Measurements from ENCODE around the gene FYN. TPM values are rescaled to one million over a fixed set of nuclear protein-coding genes. Genes with fewer than 3 reads are reported as not detected.
A peak's percentile ranks its signal among the peaks of the same experiment; 100 is the strongest.

FYN gene
- total and polyA plus RNA-seq, 2 of the 13 experiments (the other 11 are each of a cell fraction or from before 2014, with no cell fraction given): 15.5 to 24.6 TPM

DNA sequence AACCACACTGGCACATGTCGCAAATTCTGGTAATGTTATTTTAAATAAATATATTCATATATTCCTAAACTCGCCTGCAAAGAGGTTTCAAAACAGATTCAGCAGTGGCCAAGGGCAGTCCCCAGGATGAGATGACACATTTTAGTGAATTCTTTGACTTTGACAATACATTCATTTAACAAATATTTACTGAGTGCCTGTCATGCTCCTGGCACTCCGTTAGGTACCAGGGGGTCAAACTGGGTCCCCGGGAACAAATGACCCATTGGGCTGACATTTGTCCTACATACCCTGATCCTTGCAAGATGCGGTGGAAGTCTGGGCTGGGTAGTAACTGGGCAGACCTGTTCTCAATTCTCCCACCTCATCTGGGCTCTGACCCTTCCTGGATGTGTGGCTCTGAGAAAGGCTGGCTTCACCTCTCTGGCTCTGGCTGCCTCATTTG lies 74.9 kb downstream of the FYN start (continued):
- TF ChIP-seq, protein P1, sequence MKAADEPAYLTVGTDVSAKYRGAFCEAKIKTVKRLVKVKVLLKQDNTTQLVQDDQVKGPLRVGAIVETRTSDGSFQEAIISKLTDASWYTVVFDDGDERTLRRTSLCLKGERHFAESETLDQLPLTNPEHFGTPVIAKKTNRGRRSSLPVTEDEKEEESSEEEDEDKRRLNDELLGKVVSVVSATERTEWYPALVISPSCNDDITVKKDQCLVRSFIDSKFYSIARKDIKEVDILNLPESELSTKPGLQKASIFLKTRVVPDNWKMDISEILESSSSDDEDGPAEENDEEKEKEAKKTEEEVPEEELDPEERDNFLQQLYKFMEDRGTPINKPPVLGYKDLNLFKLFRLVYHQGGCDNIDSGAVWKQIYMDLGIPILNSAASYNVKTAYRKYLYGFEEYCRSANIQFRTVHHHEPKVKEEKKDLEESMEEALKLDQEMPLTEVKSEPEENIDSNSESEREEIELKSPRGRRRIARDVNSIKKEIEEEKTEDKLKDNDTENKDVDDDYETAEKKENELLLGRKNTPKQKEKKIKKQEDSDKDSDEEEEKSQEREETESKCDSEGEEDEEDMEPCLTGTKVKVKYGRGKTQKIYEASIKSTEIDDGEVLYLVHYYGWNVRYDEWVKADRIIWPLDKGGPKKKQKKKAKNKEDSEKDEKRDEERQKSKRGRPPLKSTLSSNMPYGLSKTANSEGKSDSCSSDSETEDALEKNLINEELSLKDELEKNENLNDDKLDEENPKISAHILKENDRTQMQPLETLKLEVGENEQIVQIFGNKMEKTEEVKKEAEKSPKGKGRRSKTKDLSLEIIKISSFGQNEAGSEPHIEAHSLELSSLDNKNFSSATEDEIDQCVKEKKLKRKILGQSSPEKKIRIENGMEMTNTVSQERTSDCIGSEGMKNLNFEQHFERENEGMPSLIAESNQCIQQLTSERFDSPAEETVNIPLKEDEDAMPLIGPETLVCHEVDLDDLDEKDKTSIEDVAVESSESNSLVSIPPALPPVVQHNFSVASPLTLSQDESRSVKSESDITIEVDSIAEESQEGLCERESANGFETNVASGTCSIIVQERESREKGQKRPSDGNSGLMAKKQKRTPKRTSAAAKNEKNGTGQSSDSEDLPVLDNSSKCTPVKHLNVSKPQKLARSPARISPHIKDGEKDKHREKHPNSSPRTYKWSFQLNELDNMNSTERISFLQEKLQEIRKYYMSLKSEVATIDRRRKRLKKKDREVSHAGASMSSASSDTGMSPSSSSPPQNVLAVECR (CRISPR knock-in tag; IDR thresholded peaks at IDR 0.05; ENCODE audit: borderline replicate concordance): no peak
- TF ChIP-seq IKZF1 (IDR thresholded peaks at IDR 0.05) (no peak), KDM6A (CRISPR knock-in tag; IDR thresholded peaks at IDR 0.05; ENCODE audit: low read depth) (no peak), ZNF234 (CRISPR knock-in tag; conservative IDR thresholded peaks at IDR 0.05) (no peak), PAF1 (CRISPR knock-in tag; IDR thresholded peaks at IDR 0.05) (no peak), RARA (CRISPR knock-in tag; IDR thresholded peaks at IDR 0.05) (peak; percentile 69), FOSL2 (CRISPR knock-in tag; IDR thresholded peaks at IDR 0.05) (peak; percentile 71), TERF1 (CRISPR knock-in tag; IDR thresholded peaks at IDR 0.05) (no peak), ZNF17 (CRISPR knock-in tag; IDR thresholded peaks at IDR 0.05) (no peak), MTF2 (CRISPR knock-in tag; IDR thresholded peaks at IDR 0.05; ENCODE audit: borderline replicate concordance) (no peak), FOXA3 (CRISPR knock-in tag; IDR thresholded peaks at IDR 0.05) (peak; percentile 21; the same call in 1 of the 2 replicates), CHD2 (IDR thresholded peaks at IDR 0.05; ENCODE audit: low read depth, low read length) (no peak), SOX5 (CRISPR knock-in tag; IDR thresholded peaks at IDR 0.05; ENCODE audit: borderline replicate concordance) (peak; percentile 50), MAFF (IDR thresholded peaks at IDR 0.05; ENCODE audit: low read depth, low read length) (0 out of 2 replicates have a peak, but pooled peaks have one; percentile 0)
- TF ChIP-seq, protein P2, sequence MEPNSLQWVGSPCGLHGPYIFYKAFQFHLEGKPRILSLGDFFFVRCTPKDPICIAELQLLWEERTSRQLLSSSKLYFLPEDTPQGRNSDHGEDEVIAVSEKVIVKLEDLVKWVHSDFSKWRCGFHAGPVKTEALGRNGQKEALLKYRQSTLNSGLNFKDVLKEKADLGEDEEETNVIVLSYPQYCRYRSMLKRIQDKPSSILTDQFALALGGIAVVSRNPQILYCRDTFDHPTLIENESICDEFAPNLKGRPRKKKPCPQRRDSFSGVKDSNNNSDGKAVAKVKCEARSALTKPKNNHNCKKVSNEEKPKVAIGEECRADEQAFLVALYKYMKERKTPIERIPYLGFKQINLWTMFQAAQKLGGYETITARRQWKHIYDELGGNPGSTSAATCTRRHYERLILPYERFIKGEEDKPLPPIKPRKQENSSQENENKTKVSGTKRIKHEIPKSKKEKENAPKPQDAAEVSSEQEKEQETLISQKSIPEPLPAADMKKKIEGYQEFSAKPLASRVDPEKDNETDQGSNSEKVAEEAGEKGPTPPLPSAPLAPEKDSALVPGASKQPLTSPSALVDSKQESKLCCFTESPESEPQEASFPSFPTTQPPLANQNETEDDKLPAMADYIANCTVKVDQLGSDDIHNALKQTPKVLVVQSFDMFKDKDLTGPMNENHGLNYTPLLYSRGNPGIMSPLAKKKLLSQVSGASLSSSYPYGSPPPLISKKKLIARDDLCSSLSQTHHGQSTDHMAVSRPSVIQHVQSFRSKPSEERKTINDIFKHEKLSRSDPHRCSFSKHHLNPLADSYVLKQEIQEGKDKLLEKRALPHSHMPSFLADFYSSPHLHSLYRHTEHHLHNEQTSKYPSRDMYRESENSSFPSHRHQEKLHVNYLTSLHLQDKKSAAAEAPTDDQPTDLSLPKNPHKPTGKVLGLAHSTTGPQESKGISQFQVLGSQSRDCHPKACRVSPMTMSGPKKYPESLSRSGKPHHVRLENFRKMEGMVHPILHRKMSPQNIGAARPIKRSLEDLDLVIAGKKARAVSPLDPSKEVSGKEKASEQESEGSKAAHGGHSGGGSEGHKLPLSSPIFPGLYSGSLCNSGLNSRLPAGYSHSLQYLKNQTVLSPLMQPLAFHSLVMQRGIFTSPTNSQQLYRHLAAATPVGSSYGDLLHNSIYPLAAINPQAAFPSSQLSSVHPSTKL (CRISPR knock-in tag; IDR thresholded peaks at IDR 0.05): peak; percentile 52

Data from HepG2 (cell line).